Camera-type eye (tissue), 1 donor: Measurements from ENCODE around the gene BAK1. TPM values are rescaled to one million over a fixed set of nuclear protein-coding genes. Genes with fewer than 3 reads are reported as not detected.

Experiments
- total RNA-seq: library from RNA; depleted of rRNA; stranded (reverse); fragments of >200 nt; gene quantifications from one replicate; pipeline ENCODE4 v1.2.3, GENCODE V29; 2014

BAK1 gene
- total RNA-seq: 10.1 TPM

GRCh38 chr6:33579828-33580714 is at the start of gene BAK1:
Gene BAK1 (minus strand): TSS chr6:33580276. CDS start chr6:33577604, 2,672 bp downstream.

GRCh38 chr6:33620856-33621710 is 41.0 kb upstream of the BAK1 start, which contains the start of gene ITPR3:
Gene ITPR3 (plus strand): TSS chr6:33621322. CDS start chr6:33621603, 281 bp downstream.

Other genes with a start within 250 kb of the BAK1 start
- 13.2 TPM for gene KIFC1, start 188.5 kb downstream of the BAK1 start, total RNA-seq
- gene PHF1, start 169.3 kb downstream of the BAK1 start, total RNA-seq: 40.9 TPM
- gene CUTA, start 162.2 kb downstream of the BAK1 start, total RNA-seq: 76.4 TPM
- 17.9 TPM for gene SYNGAP1, start 160.2 kb downstream of the BAK1 start, total RNA-seq
- 9.0 TPM for gene ZBTB9, start 125.7 kb downstream of the BAK1 start, total RNA-seq
- gene ITPR3, start 41.0 kb upstream of the BAK1 start, total RNA-seq: 9.6 TPM
- gene UQCC2, start 131.4 kb upstream of the BAK1 start, total RNA-seq: 25.7 TPM
- gene IP6K3, start 166.6 kb upstream of the BAK1 start, total RNA-seq: 3.7 TPM
- gene LEMD2, start 208.9 kb upstream of the BAK1 start, total RNA-seq: 49.7 TPM
- gene MLN, start 223.7 kb upstream of the BAK1 start, total RNA-seq: not detected